Adipocyte (in vitro differentiated cells): Measurements from ENCODE around the gene DLGAP3.

Experiments used
- DNase-seq: peaks from one replicate; pipeline ENCODE4 v3.0.0-alpha.2; 2015; ENCODE audit warnings: low read depth
- H3K27me3 ChIP-seq: replicated peaks from 2 replicates; pipeline ENCODE4 v1.7.0; 2013; ENCODE audit warnings: mild to moderate bottlenecking, low read length, moderate library complexity; ENCODE audit not compliant: control insufficient read depth, insufficient read depth
- H3K36me3 ChIP-seq: 2 replicates; pipeline ENCODE4 v1.7.0; 2013; ENCODE audit warnings: low read length, mild to moderate bottlenecking, moderate library complexity; ENCODE audit not compliant: control insufficient read depth, insufficient read depth, severe bottlenecking
- H3K4me1 ChIP-seq: 2 replicates; pipeline ENCODE4 v1.7.0; 2013; ENCODE audit warnings: mild to moderate bottlenecking, low read length, moderate library complexity; ENCODE audit not compliant: control insufficient read depth, insufficient read depth
- H3K4me3 ChIP-seq: 2 replicates; pipeline ENCODE4 v1.7.0; 2013; ENCODE audit warnings: mild to moderate bottlenecking, low read length, moderate library complexity
- H3K9ac ChIP-seq: 2 replicates; pipeline ENCODE4 v1.7.0; 2013; ENCODE audit warnings: mild to moderate bottlenecking, low read length, moderate library complexity
- H3K9me3 ChIP-seq: 2 replicates; pipeline ENCODE4 v1.7.0; 2013; ENCODE audit warnings: mild to moderate bottlenecking, low read length, moderate library complexity; ENCODE audit not compliant: control insufficient read depth

Gene DLGAP3

GRCh38 chr1:34863501-34863900 is 65.9 kb downstream of the DLGAP3 start:
- DNase-seq: no peak
- H3K4me3 ChIP-seq: no peak overlapping the region
- H3K36me3 ChIP-seq: no peaks in the 10 kb centered on the region
- H3K9ac ChIP-seq: no peak overlapping the region
- H3K27me3 ChIP-seq: peaks cover 38% of the 10 kb centered on the region
- no peaks in the 10 kb centered on the region for H3K9me3 ChIP-seq
- H3K4me1 ChIP-seq: peaks cover 7% of the 10 kb centered on the region

- Histone ChIP-seq H3K9me3 (no peaks in the 10 kb centered on the region), H3K9ac (peak within 1 kb of the TSS; percentile 99), H3K4me3 (peak within 1 kb of the TSS; percentile 97), H3K36me3 (peaks cover 13% of the 10 kb centered on the region), H3K27me3 (peaks cover 9% of the 10 kb centered on the region), H3K4me1 (peaks cover 18% of the 10 kb centered on the region)
- DNase-seq: peak; percentile 98
Measured at GRCh38 chr1:34859446-34860200, 69.8 kb downstream of the DLGAP3 start, which contains the start of gene SMIM12. Gene SMIM12 (minus strand): TSS chr1:34859749. CDS start chr1:34855977, 3,772 bp downstream.

- DNase-seq: peak; percentile 50
- no peaks in the 10 kb centered on the region for H3K9me3 ChIP-seq
- H3K36me3 ChIP-seq: peaks cover 20% of the 10 kb centered on the region
- H3K4me1 ChIP-seq: peaks cover 18% of the 10 kb centered on the region
- peak overlapping the region; percentile 97 for H3K4me3 ChIP-seq
- peak overlapping the region; percentile 99 for H3K9ac ChIP-seq
- H3K27me3 ChIP-seq: peaks cover 9% of the 10 kb centered on the region
Measured at GRCh38 chr1:34858901-34859445, 70.5 kb downstream of the DLGAP3 start.

GRCh38 chr1:34856697-34857096 is 72.8 kb downstream of the DLGAP3 start:
- Histone ChIP-seq H3K9ac (no peak overlapping the region), H3K27me3 (no peaks in the 10 kb centered on the region), H3K4me1 (peaks cover 21% of the 10 kb centered on the region), H3K4me3 (no peak overlapping the region), H3K9me3 (no peaks in the 10 kb centered on the region), H3K36me3 (peaks cover 26% of the 10 kb centered on the region)
- no peak for DNase-seq

GRCh38 chr1:34852677-34853217 is 76.7 kb downstream of the DLGAP3 start:
- Histone ChIP-seq H3K4me3 (no peak overlapping the region), H3K9me3 (no peaks in the 10 kb centered on the region), H3K9ac (peak overlapping the region; percentile 7), H3K4me1 (peaks cover 13% of the 10 kb centered on the region), H3K36me3 (peaks cover 39% of the 10 kb centered on the region), H3K27me3 (no peaks in the 10 kb centered on the region)
- peak; percentile 93 for DNase-seq

GRCh38 chr1:34851431-34852105 is 77.9 kb downstream of the DLGAP3 start:
- Histone ChIP-seq H3K27me3 (no peaks in the 10 kb centered on the region), H3K36me3 (peaks cover 43% of the 10 kb centered on the region), H3K9me3 (no peaks in the 10 kb centered on the region), H3K9ac (peak overlapping the region; percentile 20), H3K4me3 (no peak overlapping the region), H3K4me1 (peaks cover 10% of the 10 kb centered on the region)
- no peak for DNase-seq

- Histone ChIP-seq H3K4me3 (no peak overlapping the region), H3K27me3 (no peaks in the 10 kb centered on the region)
- DNase-seq: no peak
Measured at GRCh38 chr1:34850382-34850781, 79.1 kb downstream of the DLGAP3 start.

GRCh38 chr1:34847094-34847493 is 82.4 kb downstream of the DLGAP3 start:
- Histone ChIP-seq H3K36me3 (peaks cover 17% of the 10 kb centered on the region), H3K4me3 (no peak overlapping the region), H3K9ac (no peak overlapping the region), H3K4me1 (peaks cover 10% of the 10 kb centered on the region), H3K27me3 (no peaks in the 10 kb centered on the region), H3K9me3 (no peaks in the 10 kb centered on the region)
- no peak for DNase-seq

More at GRCh38 chr1:34850382-34850781, 79.1 kb downstream of the DLGAP3 start:
- H3K4me1 ChIP-seq: peaks cover 10% of the 10 kb centered on the region
- H3K9ac ChIP-seq: no peak overlapping the region
- no peaks in the 10 kb centered on the region for H3K9me3 ChIP-seq
- peaks cover 37% of the 10 kb centered on the region for H3K36me3 ChIP-seq

- Histone ChIP-seq H3K27me3 (no peaks in the 10 kb centered on the region), H3K36me3 (peaks cover 17% of the 10 kb centered on the region), H3K9me3 (no peaks in the 10 kb centered on the region), H3K4me1 (peaks cover 2% of the 10 kb centered on the region), H3K4me3 (no peak overlapping the region), H3K9ac (no peak overlapping the region)
- DNase-seq: no peak
Measured at GRCh38 chr1:34846265-34846664, 83.2 kb downstream of the DLGAP3 start.

GRCh38 chr1:34845131-34845901 is 84.1 kb downstream of the DLGAP3 start:
- H3K4me3 ChIP-seq: no peak overlapping the region
- H3K9ac ChIP-seq: no peak overlapping the region
- no peaks in the 10 kb centered on the region for H3K27me3 ChIP-seq
- no peaks in the 10 kb centered on the region for H3K9me3 ChIP-seq
- DNase-seq: no peak
- H3K36me3 ChIP-seq: peaks cover 11% of the 10 kb centered on the region
- H3K4me1 ChIP-seq: no peaks in the 10 kb centered on the region
